LNCAP (cell line): ENCODE measurements around the gene ARHGAP9.

ENCODE experiments used
- TF ChIP-seq, protein P1 (sequence below): fragments of 450-650 bp; IDR thresholded peaks from 2 replicates; pipeline ENCODE4 v1.5.1; 2017; ENCODE audit warnings: mild to moderate bottlenecking

Gene ARHGAP9

DNA sequence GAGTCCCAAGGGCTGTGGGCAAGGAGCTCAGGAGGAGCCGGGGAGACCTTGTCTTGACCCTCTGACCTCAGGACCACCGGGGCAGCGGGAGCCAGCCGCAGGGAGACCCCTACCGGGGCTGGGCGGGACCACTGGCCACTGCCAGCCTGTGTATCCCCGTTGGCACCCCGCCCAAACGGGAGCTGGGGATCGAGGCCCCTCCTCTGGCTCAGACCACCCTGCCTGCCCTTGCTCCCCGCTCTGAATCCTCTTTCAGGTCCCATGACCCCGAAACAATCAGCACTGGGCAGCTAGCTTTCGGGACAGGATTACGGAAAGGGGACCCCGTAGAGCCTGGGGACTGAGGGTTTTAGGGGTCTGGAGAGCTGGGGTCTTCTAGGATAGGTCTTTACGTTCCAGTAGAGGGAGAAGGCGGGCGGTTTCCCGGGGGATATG lies 18.8 kb downstream of the ARHGAP9 start:
- TF ChIP-seq, protein P1, sequence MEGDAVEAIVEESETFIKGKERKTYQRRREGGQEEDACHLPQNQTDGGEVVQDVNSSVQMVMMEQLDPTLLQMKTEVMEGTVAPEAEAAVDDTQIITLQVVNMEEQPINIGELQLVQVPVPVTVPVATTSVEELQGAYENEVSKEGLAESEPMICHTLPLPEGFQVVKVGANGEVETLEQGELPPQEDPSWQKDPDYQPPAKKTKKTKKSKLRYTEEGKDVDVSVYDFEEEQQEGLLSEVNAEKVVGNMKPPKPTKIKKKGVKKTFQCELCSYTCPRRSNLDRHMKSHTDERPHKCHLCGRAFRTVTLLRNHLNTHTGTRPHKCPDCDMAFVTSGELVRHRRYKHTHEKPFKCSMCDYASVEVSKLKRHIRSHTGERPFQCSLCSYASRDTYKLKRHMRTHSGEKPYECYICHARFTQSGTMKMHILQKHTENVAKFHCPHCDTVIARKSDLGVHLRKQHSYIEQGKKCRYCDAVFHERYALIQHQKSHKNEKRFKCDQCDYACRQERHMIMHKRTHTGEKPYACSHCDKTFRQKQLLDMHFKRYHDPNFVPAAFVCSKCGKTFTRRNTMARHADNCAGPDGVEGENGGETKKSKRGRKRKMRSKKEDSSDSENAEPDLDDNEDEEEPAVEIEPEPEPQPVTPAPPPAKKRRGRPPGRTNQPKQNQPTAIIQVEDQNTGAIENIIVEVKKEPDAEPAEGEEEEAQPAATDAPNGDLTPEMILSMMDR = no peak

DNA sequence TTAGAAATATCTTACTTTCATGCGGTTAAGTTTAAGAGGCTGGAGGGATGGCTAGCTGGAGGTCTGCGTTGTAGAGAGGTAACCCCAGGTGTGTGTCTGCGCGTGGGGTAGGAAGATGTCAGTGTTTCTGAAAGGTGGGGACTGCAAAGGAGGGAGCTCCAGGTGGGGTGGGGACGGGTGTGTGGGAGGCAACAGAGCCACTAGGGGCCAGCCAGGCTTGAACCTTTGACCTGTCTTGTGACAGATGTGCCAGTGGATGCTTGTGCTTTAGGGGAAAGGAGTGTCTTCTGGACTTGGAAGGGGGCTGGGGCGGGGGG lies 19.2 kb downstream of the ARHGAP9 start:
- TF ChIP-seq, protein P1 = no peak

DNA sequence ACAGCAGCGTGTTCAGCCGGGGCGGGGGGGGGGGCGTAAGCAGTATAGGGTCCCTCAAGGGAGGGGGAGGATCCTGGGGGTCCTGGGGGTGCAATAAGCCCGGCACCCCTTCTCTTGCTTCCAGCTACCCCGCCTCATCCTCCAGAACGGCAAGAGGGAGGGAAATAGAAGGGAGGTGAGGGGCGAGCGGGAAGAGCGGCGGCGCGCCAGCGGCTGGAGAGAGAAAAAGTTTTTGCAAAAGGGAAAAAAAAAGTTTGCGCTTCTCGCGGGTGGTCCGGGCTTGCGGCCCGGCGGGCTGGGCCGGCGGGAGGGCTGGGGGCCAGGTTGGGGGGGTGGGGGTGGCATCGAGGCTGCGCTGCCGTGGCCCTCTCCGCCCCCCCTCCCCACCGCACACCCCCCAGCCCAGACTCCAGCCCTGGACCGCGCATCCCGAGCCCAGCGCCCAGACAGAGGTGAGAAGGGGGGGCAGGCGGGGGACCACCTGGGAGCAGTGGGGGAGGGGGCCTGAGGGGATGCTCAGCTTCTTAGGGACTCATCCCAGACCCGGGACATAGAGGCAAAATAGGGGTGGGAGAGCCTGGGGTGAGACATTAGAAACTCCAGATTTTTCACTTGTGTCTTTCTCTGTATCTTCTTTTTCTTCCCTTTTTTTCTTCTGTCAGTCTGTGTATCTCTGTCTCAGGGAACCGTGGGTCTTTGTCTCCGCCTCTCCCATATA lies 19.8 kb downstream of the ARHGAP9 start, which contains the start of gene GLI1:
Gene GLI1 (plus strand): TSS at position 36 of the 718 bp plus-strand sequence. CDS start 3,907 bp downstream, outside the sequence.
- TF ChIP-seq, protein P1 = no peak

DNA sequence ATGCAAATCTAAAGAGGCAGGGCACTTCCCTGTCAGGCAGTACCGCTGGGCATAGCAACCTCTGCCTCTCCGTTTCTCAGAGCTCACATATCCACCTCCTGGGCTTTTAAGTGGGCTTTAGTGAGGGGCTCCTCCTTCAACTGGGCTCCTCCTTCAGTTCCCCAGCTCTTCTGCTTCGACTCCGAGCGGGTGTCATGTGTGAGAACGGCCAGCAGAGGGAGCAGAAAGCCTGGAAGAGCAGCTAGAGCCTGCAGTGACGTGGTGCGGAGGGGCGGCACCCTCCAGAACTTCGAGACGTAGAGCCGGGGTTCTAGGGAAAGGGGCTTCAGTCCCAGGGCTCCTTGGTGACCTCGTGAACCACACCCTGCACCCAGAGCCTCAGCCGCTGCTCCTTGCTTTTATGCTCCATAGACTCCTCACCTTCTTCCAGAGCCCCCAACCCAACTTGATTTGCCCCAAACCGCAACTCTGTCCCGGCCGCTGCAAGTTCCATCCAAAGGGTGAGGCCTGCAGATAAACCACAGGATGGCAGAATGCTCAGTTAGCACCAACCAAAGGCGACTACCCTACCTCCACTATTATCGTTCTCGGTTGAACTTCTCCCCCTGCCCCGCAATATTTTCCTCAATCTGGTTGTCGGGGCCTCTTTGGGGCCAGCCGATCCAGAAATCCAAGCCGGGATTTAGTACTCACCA lies 20.5 kb downstream of the ARHGAP9 start:
- TF ChIP-seq, protein P1 = peak; percentile 85

DNA sequence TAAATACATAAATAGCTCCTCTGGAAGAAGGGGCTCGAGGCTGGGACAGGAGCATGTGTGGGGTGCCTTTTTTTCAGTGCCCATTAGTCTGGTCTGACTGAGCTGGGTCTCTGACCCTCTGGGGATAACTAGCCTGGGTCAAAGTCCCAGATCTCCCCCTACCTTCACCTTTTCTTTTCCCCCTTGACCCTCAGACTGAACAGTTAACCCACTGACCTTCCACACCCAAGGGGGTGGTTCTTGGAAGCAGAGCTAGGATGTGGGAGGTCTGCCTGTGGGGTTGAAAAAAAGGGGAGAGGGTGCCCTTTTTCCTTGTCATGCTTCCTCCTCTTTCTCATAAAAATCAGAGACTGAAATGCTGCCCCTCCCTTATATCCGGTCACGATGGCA lies 21.0 kb downstream of the ARHGAP9 start:
- TF ChIP-seq, protein P1 = no peak

DNA sequence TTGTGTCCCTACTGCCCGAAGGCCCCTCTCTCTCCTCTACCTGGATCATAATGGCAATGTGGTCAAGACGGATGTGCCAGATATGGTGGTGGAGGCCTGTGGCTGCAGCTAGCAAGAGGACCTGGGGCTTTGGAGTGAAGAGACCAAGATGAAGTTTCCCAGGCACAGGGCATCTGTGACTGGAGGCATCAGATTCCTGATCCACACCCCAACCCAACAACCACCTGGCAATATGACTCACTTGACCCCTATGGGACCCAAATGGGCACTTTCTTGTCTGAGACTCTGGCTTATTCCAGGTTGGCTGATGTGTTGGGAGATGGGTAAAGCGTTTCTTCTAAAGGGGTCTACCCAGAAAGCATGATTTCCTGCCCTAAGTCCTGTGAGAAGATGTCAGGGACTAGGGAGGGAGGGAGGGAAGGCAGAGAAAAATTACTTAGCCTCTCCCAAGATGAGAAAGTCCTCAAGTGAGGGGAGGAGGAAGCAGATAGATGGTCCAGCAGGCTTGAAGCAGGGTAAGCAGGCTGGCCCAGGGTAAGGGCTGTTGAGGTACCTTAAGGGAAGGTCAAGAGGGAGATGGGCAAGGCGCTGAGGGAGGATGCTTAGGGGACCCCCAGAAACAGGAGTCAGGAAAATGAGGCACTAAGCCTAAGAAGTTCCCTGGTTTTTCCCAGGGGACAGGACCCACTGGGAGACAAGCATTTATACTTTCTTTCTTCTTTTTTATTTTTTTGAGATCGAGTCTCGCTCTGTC lies 22.8 kb downstream of the ARHGAP9 start:
- TF ChIP-seq, protein P1 = no peak

DNA sequence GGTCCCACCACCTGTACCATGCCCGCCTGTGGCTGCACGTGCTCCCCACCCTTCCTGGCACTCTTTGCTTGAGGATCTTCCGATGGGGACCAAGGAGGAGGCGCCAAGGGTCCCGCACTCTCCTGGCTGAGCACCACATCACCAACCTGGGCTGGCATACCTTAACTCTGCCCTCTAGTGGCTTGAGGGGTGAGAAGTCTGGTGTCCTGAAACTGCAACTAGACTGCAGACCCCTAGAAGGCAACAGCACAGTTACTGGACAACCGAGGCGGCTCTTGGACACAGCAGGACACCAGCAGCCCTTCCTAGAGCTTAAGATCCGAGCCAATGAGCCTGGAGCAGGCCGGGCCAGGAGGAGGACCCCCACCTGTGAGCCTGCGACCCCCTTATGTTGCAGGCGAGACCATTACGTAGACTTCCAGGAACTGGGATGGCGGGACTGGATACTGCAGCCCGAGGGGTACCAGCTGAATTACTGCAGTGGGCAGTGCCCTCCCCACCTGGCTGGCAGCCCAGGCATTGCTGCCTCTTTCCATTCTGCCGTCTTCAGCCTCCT lies 23.4 kb downstream of the ARHGAP9 start:
- TF ChIP-seq, protein P1 = peak; percentile 57
